AG10803 (cell line): ENCODE results near the gene GRAMD2A.
A peak's percentile ranks its signal among the peaks of the same experiment; 100 is the strongest.

ENCODE experiments used
- DNase-seq: peaks from one replicate; pipeline ENCODE4 v3.0.0; 2010; ENCODE audit warnings: low read depth
- H3K4me3 ChIP-seq: 2 replicates; pipeline ENCODE4 v1.5.1; 2011; ENCODE audit warnings: mild to moderate bottlenecking, low read length, control low read depth
- CTCF ChIP-seq: conservative IDR thresholded peaks from 2 replicates; pipeline ENCODE4 v1.5.1; 2011; ENCODE audit warnings: mild to moderate bottlenecking, low read length, control low read depth, inconsistent platforms

The GRAMD2A gene

GRCh38 chr15:72189250-72189902 is 8.2 kb downstream of the GRAMD2A start:
- TF ChIP-seq CTCF, result no peak
- H3K4me3 ChIP-seq, result no peak overlapping the region
- no peak for DNase-seq

DNA sequence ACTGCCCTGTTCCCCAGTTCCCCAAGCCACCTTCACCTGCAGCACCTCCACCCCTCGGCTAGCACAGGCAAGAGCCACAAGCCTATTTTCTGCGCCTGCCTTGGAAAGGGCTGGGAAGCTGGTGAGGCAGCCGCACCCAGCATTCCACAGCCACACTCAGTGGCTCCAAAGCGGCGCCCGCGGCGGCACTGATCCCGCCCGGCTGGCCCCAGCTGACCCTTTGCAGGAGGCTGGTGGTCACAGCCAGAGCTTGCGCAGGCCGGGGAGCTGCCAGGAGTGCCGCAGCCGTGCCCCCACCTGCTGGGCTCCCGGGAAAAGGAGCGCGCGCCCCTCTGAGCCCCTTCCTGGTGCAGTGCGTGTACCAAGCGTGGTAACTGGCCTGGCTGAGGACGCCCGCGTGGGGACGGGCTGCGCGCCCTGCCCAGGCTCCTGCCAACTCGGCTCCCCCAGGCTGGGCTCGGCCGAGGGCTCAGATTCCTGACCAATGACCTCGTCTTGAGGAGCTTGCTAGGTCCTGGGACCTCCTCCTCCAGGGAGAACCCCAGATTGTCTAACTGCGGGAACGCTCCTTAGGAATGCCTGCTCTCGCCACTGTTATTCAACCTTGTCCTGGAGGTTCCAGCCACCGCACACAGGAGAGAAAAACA is 13.3 kb downstream of the GRAMD2A start:
- no peak for TF ChIP-seq CTCF
- H3K4me3 ChIP-seq, result peak overlapping the region; percentile 39
- peak; percentile 36 for DNase-seq

- H3K4me3 ChIP-seq, result peak overlapping the region; percentile 39
- TF ChIP-seq CTCF, result no peak
- DNase-seq, result no peak
Observed at GRCh38 chr15:72183781-72184164, 13.8 kb downstream of the GRAMD2A start.

GRCh38 chr15:72182673-72183072 is 14.9 kb downstream of the GRAMD2A start:
- DNase-seq, result no peak
- no peak overlapping the region for H3K4me3 ChIP-seq
- no peak for TF ChIP-seq CTCF

DNA sequence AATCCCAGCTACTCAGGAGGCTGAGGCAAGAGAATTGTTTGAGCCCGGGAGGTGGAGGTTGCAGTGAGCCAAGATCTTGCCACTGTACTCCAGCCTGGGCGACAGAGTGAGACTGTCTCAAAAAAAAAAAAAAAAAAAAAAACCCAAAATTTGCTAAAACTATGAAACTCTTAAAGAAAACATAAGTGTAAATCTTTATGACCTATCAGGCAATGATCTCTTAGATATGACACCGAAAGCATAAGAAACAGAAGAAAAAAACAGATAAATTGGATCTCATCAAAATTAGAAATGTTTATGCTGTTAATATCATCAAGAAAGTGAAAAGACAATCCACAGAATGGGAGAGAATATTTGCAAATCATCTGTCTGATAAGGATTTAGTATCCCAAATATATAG is 15.3 kb downstream of the GRAMD2A start:
- no peak for DNase-seq
- no peak overlapping the region for H3K4me3 ChIP-seq
- no peak for TF ChIP-seq CTCF

DNA sequence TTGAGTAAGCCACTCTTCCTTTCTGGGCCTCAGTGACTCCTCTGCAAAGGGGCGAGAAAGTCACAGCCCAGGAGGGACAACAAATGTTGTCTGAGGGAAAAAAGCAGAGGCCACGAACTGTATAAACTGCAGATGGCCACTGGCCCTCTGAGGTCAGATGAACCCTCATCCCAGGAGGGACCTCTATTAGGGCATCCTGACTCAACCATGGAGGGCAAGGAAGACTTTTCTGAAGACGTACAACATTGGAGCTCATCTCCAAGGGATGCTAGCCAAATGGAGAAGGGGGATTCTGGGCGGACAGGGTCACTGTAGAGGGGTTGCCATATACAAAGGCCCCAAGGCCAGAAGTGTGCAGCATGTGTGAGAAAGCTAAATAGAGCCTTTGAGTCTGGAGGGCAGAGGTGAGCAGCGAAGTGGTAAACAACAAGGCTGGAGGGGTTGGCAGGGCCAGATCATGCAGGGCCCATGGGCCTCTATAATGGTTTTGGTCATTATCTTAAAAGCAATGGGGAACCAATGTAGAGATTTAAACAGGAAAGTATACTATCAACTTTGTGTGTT is 16.7 kb downstream of the GRAMD2A start:
- TF ChIP-seq CTCF, result no peak
- H3K4me3 ChIP-seq, result no peak overlapping the region
- no peak for DNase-seq
